ENCODE data around the gene SYNPR. TPM values are rescaled to one million over a fixed set of nuclear protein-coding genes. Genes with fewer than 3 reads are reported as not detected.

The SYNPR gene
- total RNA-seq, 2 donors from 2014 or later: 2.7 to 8.3 TPM

GRCh38 chr3:63349583-63350573 lies 71.8 kb downstream of the SYNPR start:
- Histone ChIP-seq H3K27me3 (no peaks in the 10 kb centered on the region), H3K4me3 (no peak overlapping the region), H3K9me3 (no peaks in the 10 kb centered on the region), H3K27ac (no peak overlapping the region), H3K36me3 (no peaks in the 10 kb centered on the region), H3K4me1 (no peaks in the 10 kb centered on the region)
- TF ChIP-seq CTCF (IDR thresholded peaks at IDR 0.05): peak in 1 of 2 donors; percentile 78
- no peak for DNase-seq (ENCODE audit: low spot score)

GRCh38 chr3:63351159-63352007 lies 73.3 kb downstream of the SYNPR start:
- Histone ChIP-seq H3K4me3 (no peak overlapping the region), H3K9me3 (no peaks in the 10 kb centered on the region), H3K27ac (no peak overlapping the region), H3K27me3 (no peaks in the 10 kb centered on the region), H3K36me3 (no peaks in the 10 kb centered on the region), H3K4me1 (no peaks in the 10 kb centered on the region)
- TF ChIP-seq CTCF (IDR thresholded peaks at IDR 0.05): peak; percentile 79 to 91
- DNase-seq (ENCODE audit: low spot score): no peak

- no peaks in the 10 kb centered on the region for H3K27me3 ChIP-seq
- no peak for TF ChIP-seq CTCF (IDR thresholded peaks at IDR 0.05)
- H3K36me3 ChIP-seq: no peaks in the 10 kb centered on the region
- no peaks in the 10 kb centered on the region for H3K4me1 ChIP-seq
- no peak for DNase-seq (ENCODE audit: low spot score)
- H3K9me3 ChIP-seq: no peaks in the 10 kb centered on the region
- H3K4me3 ChIP-seq: no peak overlapping the region
- H3K27ac ChIP-seq: no peak overlapping the region
Observed at GRCh38 chr3:63352008-63352279, 73.8 kb downstream of the SYNPR start.

- Histone ChIP-seq H3K36me3 (no peaks in the 10 kb centered on the region), H3K4me3 (no peak overlapping the region), H3K9me3 (no peaks in the 10 kb centered on the region), H3K4me1 (no peaks in the 10 kb centered on the region), H3K27ac (no peak overlapping the region), H3K27me3 (no peaks in the 10 kb centered on the region)
- TF ChIP-seq CTCF (IDR thresholded peaks at IDR 0.05): no peak
- no peak for DNase-seq (ENCODE audit: low spot score)
Observed at GRCh38 chr3:63353383-63353782, 75.3 kb downstream of the SYNPR start.

GRCh38 chr3:63354160-63354559 lies 76.1 kb downstream of the SYNPR start:
- Histone ChIP-seq H3K27me3 (no peaks in the 10 kb centered on the region), H3K4me3 (no peak overlapping the region), H3K36me3 (no peaks in the 10 kb centered on the region), H3K4me1 (no peaks in the 10 kb centered on the region), H3K9me3 (no peaks in the 10 kb centered on the region), H3K27ac (no peak overlapping the region)
- no peak for TF ChIP-seq CTCF (IDR thresholded peaks at IDR 0.05)
- DNase-seq (ENCODE audit: low spot score): no peak

All from right atrium auricular region (tissue), 2 donors.